ENCODE results near the gene USP49. TPM values are rescaled to one million over a fixed set of nuclear protein-coding genes. Genes with fewer than 3 reads are reported as not detected.

USP49 gene
- total RNA-seq, 2 experiments from 2014 or later: 9.0 to 17.8 TPM

DNA sequence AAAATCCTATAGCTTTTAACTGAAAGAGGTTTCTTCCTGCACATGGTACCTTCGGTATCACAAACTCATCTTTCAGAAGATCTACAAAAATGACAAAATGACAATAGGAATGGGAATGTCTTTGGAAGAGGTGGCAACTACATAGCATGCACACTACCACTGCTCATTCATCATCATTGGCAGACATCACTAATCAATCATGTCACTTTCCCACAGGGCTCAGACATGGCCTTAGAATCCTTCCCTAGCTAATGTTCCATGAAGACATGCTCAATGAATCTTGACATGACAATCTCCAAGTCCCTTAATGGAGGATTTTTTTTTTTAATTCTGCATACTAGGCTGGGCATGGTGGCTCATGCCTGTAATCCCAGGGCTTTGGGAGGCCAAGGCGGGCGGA, 144.8 kb downstream of the USP49 start:
- no peaks in the 10 kb centered on the region for H4K20me1 ChIP-seq (ENCODE audit: insufficient read depth, low read length)
- H3K4me1 ChIP-seq (ENCODE audit: insufficient read depth, low read length, poor library complexity, severe bottlenecking): no peaks in the 10 kb centered on the region
- intact Hi-C loops (cut with micrococcal nuclease; ENCODE audit: unreplicated experiment): no loop called here
- H3K4me3 ChIP-seq (ENCODE audit: low read depth, low read length, poor library complexity, severe bottlenecking): no peak overlapping the region
- TF ChIP-seq EZH2phosphoT487 (IDR thresholded peaks at IDR 0.05; ENCODE audit: borderline replicate concordance, low read depth, low read length): no peak
- TF ChIP-seq, protein P1, sequence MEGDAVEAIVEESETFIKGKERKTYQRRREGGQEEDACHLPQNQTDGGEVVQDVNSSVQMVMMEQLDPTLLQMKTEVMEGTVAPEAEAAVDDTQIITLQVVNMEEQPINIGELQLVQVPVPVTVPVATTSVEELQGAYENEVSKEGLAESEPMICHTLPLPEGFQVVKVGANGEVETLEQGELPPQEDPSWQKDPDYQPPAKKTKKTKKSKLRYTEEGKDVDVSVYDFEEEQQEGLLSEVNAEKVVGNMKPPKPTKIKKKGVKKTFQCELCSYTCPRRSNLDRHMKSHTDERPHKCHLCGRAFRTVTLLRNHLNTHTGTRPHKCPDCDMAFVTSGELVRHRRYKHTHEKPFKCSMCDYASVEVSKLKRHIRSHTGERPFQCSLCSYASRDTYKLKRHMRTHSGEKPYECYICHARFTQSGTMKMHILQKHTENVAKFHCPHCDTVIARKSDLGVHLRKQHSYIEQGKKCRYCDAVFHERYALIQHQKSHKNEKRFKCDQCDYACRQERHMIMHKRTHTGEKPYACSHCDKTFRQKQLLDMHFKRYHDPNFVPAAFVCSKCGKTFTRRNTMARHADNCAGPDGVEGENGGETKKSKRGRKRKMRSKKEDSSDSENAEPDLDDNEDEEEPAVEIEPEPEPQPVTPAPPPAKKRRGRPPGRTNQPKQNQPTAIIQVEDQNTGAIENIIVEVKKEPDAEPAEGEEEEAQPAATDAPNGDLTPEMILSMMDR (conservative IDR thresholded peaks at IDR 0.05; ENCODE audit: low read length): no peak
- no peaks in the 10 kb centered on the region for H3K9me3 ChIP-seq (ENCODE audit: low read length)
- H3K79me2 ChIP-seq (ENCODE audit: insufficient read depth, low read depth, low read length): no peaks in the 10 kb centered on the region
- DNase-seq (ENCODE audit: low spot score): no peak
- no peaks in the 10 kb centered on the region for H3K9me2 ChIP-seq (ENCODE audit: insufficient read depth, low read length)
- H2AFZ ChIP-seq (ENCODE audit: low read length): no peak overlapping the region
- H3K27ac ChIP-seq (ENCODE audit: low read depth, low read length, poor library complexity, severe bottlenecking): no peak overlapping the region
- ChIA-PET POLR2A (no interaction called here), CTCF (ENCODE audit: unreplicated experiment) (interaction anchor here (0.8 kb wide), 1 partner anchor 10 kb away, joined by 3 read pairs; no protein-coding TSS in a partner anchor)
- no TSS peak for BruUV-seq (replicated peaks)
- H3K36me3 ChIP-seq (ENCODE audit: insufficient read depth, low read length): no peaks in the 10 kb centered on the region
- no peak overlapping the region for H3K4me2 ChIP-seq (ENCODE audit: low read length)

DNA sequence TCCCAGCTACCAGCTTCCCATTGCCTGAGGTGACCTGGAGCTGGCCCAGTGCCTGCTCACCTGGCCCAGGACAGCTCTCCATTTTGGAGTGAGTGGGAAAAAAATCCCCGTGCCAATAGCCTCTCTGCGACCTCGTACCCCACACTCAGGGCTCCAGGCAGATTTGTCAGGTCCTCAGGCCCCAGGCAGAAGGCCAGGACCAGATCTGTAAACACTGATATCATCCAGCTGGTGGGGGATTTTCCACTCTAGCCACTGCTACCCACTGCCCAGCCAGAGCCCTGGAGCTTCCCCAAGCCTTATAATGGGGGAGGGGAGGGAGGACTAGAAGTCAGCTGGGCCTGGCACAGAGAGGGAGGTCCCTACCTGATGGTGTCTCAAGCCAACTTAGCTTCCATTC, 146.6 kb downstream of the USP49 start:
- H3K27ac ChIP-seq (ENCODE audit: low read depth, low read length, poor library complexity, severe bottlenecking): no peak overlapping the region
- H3K79me2 ChIP-seq (ENCODE audit: insufficient read depth, low read depth, low read length): no peaks in the 10 kb centered on the region
- no peak overlapping the region for H3K4me3 ChIP-seq (ENCODE audit: low read depth, low read length, poor library complexity, severe bottlenecking)
- TF ChIP-seq, protein P1 (conservative IDR thresholded peaks at IDR 0.05; ENCODE audit: low read length): no peak
- no peak for TF ChIP-seq EZH2phosphoT487 (IDR thresholded peaks at IDR 0.05; ENCODE audit: borderline replicate concordance, low read depth, low read length)
- H3K4me2 ChIP-seq (ENCODE audit: low read length): no peak overlapping the region
- no peak for DNase-seq (ENCODE audit: low spot score)
- intact Hi-C loops (cut with micrococcal nuclease; ENCODE audit: unreplicated experiment): no loop called here
- H3K36me3 ChIP-seq (ENCODE audit: insufficient read depth, low read length): no peaks in the 10 kb centered on the region
- CTCF ChIA-PET (ENCODE audit: unreplicated experiment): no interaction called here
- no peaks in the 10 kb centered on the region for H3K9me3 ChIP-seq (ENCODE audit: low read length)
- no peak overlapping the region for H2AFZ ChIP-seq (ENCODE audit: low read length)
- no peaks in the 10 kb centered on the region for H3K9me2 ChIP-seq (ENCODE audit: insufficient read depth, low read length)
- H4K20me1 ChIP-seq (ENCODE audit: insufficient read depth, low read length): no peaks in the 10 kb centered on the region
- POLR2A ChIA-PET: interaction anchor here (1.2 kb wide), 1 partner anchor 20 kb away, joined by 3 read pairs; no protein-coding TSS in a partner anchor
- no peaks in the 10 kb centered on the region for H3K4me1 ChIP-seq (ENCODE audit: insufficient read depth, low read length, poor library complexity, severe bottlenecking)
- BruUV-seq (replicated peaks): no TSS peak

DNA sequence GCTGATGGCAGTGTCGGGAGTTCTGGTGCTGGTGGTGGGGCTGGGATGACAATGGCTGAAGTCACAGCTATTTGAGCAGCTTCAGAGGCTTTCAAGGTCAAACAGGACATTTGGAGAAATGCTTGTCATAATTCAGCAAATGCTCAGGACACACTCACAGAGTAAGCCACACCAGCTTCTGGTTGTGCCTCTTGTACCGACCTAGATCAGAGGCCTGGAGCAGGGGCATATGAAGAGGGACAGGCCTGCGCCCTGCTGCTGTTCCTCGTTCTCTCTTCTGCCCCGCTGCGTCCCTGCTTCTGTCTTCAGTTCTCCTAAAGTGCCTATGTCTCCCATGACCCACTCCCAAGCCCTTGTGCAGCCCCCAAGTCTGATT, 147.1 kb downstream of the USP49 start:
- H3K9me3 ChIP-seq (ENCODE audit: low read length): no peaks in the 10 kb centered on the region
- no peak for DNase-seq (ENCODE audit: low spot score)
- intact Hi-C loops (cut with micrococcal nuclease; ENCODE audit: unreplicated experiment): no loop called here
- H3K4me1 ChIP-seq (ENCODE audit: insufficient read depth, low read length, poor library complexity, severe bottlenecking): no peaks in the 10 kb centered on the region
- ChIA-PET CTCF (ENCODE audit: unreplicated experiment) (no interaction called here), POLR2A (interaction anchor here (1.2 kb wide), 1 partner anchor 21 kb away, joined by 3 read pairs; no protein-coding TSS in a partner anchor)
- H3K79me2 ChIP-seq (ENCODE audit: insufficient read depth, low read depth, low read length): no peaks in the 10 kb centered on the region
- H2AFZ ChIP-seq (ENCODE audit: low read length): no peak overlapping the region
- H3K4me3 ChIP-seq (ENCODE audit: low read depth, low read length, poor library complexity, severe bottlenecking): no peak overlapping the region
- H3K4me2 ChIP-seq (ENCODE audit: low read length): no peak overlapping the region
- BruUV-seq (replicated peaks): no TSS peak
- no peak overlapping the region for H3K27ac ChIP-seq (ENCODE audit: low read depth, low read length, poor library complexity, severe bottlenecking)
- H4K20me1 ChIP-seq (ENCODE audit: insufficient read depth, low read length): no peaks in the 10 kb centered on the region
- no peaks in the 10 kb centered on the region for H3K9me2 ChIP-seq (ENCODE audit: insufficient read depth, low read length)
- H3K36me3 ChIP-seq (ENCODE audit: insufficient read depth, low read length): no peaks in the 10 kb centered on the region
- TF ChIP-seq, protein P1 (conservative IDR thresholded peaks at IDR 0.05; ENCODE audit: low read length): no peak
- no peak for TF ChIP-seq EZH2phosphoT487 (IDR thresholded peaks at IDR 0.05; ENCODE audit: borderline replicate concordance, low read depth, low read length)

Measured in OCI-LY7 (cell line).